Keratinocyte (primary cell): ENCODE measurements around the gene HDAC5. TPM values are rescaled to one million over a fixed set of nuclear protein-coding genes. Genes with fewer than 3 reads are reported as not detected.

ENCODE experiments used
- DNase-seq: peaks from one replicate; pipeline ENCODE4 v3.0.0-alpha.2; 2011; ENCODE audit warnings: low read depth, missing footprints, low spot score
- FAIRE-seq: peaks from 2 replicates; lab custom pipeline; 2011; peaks lifted over from hg19 to GRCh38; lab: Jason Lieb, UNC
- H2AFZ ChIP-seq: 2 replicates; pipeline ENCODE4 v1.6.0; 2012; ENCODE audit warnings: low read length, control low read depth, inconsistent platforms; ENCODE audit not compliant: control insufficient read depth
- H3K27ac ChIP-seq: 2 replicates; pipeline ENCODE4 v1.5.1; 2011; ENCODE audit warnings: low read length; ENCODE audit not compliant: control insufficient read depth, insufficient read depth
- H3K27me3 ChIP-seq: 3 replicates; pipeline ENCODE4 v1.6.0; 2011; ENCODE audit warnings: low read length; ENCODE audit not compliant: control insufficient read depth, insufficient read depth; ENCODE audit errors: extremely low read depth
- H3K36me3 ChIP-seq, 2 experiments: 2 replicates in 1 of 2; 3 replicates in 1 of 2; pipeline ENCODE4 v1.5.1; 2011; ENCODE audit warnings: low read length in 2 of 2, mild to moderate bottlenecking in 1 of 2; ENCODE audit not compliant: control insufficient read depth in 2 of 2, insufficient read depth in 2 of 2; ENCODE audit errors: extremely low read depth in 1 of 2
- H3K4me1 ChIP-seq: 3 replicates; pipeline ENCODE4 v1.5.1; 2011; ENCODE audit warnings: low read length; ENCODE audit not compliant: control insufficient read depth, insufficient read depth; ENCODE audit errors: extremely low read depth
- H3K4me2 ChIP-seq: 3 replicates; pipeline ENCODE4 v1.6.0; 2011; ENCODE audit warnings: low read depth, low read length; ENCODE audit not compliant: control insufficient read depth, insufficient read depth; ENCODE audit errors: extremely low read depth
- H3K4me3 ChIP-seq, 3 experiments: fragments of 200-600 bp in 1 of 3; sonication (generic) in 1 of 3; 2 replicates in 2 of 3; 3 replicates in 1 of 3; pipeline ENCODE4 v1.5.1; 2011 to 2016; ENCODE audit warnings: low read length in 3 of 3, mild to moderate bottlenecking in 3 of 3, control low read depth in 2 of 3, inconsistent platforms in 1 of 3, low read depth in 1 of 3, mixed read lengths in 1 of 3, mixed run types in 1 of 3, moderate library complexity in 1 of 3; ENCODE audit not compliant: control insufficient read depth in 2 of 3, insufficient read depth in 2 of 3; ENCODE audit errors: extremely low read depth in 1 of 3
- H3K79me2 ChIP-seq: 2 replicates; pipeline ENCODE4 v1.6.0; 2012; ENCODE audit warnings: low read length; ENCODE audit not compliant: control insufficient read depth, insufficient read depth
- H3K9ac ChIP-seq: 3 replicates; pipeline ENCODE4 v1.6.0; 2011; ENCODE audit warnings: low read length; ENCODE audit not compliant: control insufficient read depth, insufficient read depth; ENCODE audit errors: extremely low read depth
- H3K9me1 ChIP-seq: 3 replicates; pipeline ENCODE4 v1.6.0; 2011; ENCODE audit warnings: low read length; ENCODE audit not compliant: control insufficient read depth, insufficient read depth; ENCODE audit errors: extremely low read depth
- H3K9me3 ChIP-seq: 2 replicates; pipeline ENCODE4 v1.5.1; 2012; ENCODE audit warnings: low read depth, low read length; ENCODE audit not compliant: control insufficient read depth
- H4K20me1 ChIP-seq: 3 replicates; pipeline ENCODE4 v1.6.0; 2011; ENCODE audit warnings: low read length; ENCODE audit not compliant: control insufficient read depth, insufficient read depth; ENCODE audit errors: extremely low read depth
- EZH2 ChIP-seq: IDR thresholded peaks from one replicate; pipeline ENCODE4 v1.6.1; 2012; ENCODE audit warnings: inconsistent platforms, mild to moderate bottlenecking, low read length, moderate library complexity
- dilution Hi-C: fragments of 300-500 bp; cut with MboI; formaldehyde crosslinking; loops from one replicate; pipeline ENCODE4 v1.7.0; 2020; ENCODE audit warnings: low sequenced_read_pairs; ENCODE audit not compliant: extremely low pct_ligation_motif_present
- polyA plus RNA-seq, 5 experiments: library from polyadenylated mRNA; depleted of rRNA in 3 of 5; stranded (reverse) in 3 of 5; stranded (forward) in 1 of 5; unstranded in 1 of 5; fragments of >200 nt; gene quantifications; 1 replicate in 1 of 5; 2 replicates in 3 of 5; 3 replicates in 1 of 5; pipeline versions ENCODE4 v1.2.1 to v1.2.3, GENCODE V29; 2011 to 2012; ENCODE audit warnings: missing spikeins in 2 of 5, low read depth in 1 of 5, low replicate concordance in 1 of 5
- TF ChIP-seq, protein P1 (sequence below), 3 experiments: IDR thresholded peaks in 1 of 3; conservative IDR thresholded peaks in 1 of 3; optimal IDR thresholded peaks in 1 of 3; 2 replicates in 2 of 3; 3 replicates in 1 of 3; pipeline versions ENCODE3 to v1.5.1; 2011; ENCODE audit warnings: low read length in 3 of 3, mild to moderate bottlenecking in 3 of 3, moderate library complexity in 2 of 3, control low read depth in 1 of 3, inconsistent platforms in 1 of 3; ENCODE audit not compliant: insufficient read depth in 2 of 3; ENCODE audit errors: extremely low read depth in 1 of 3

HDAC5 gene
- polyA plus RNA-seq, 1 donor (not counting 4 experiments of a cell fraction or from before 2014, with no cell fraction given): 4.5 TPM

DNA sequence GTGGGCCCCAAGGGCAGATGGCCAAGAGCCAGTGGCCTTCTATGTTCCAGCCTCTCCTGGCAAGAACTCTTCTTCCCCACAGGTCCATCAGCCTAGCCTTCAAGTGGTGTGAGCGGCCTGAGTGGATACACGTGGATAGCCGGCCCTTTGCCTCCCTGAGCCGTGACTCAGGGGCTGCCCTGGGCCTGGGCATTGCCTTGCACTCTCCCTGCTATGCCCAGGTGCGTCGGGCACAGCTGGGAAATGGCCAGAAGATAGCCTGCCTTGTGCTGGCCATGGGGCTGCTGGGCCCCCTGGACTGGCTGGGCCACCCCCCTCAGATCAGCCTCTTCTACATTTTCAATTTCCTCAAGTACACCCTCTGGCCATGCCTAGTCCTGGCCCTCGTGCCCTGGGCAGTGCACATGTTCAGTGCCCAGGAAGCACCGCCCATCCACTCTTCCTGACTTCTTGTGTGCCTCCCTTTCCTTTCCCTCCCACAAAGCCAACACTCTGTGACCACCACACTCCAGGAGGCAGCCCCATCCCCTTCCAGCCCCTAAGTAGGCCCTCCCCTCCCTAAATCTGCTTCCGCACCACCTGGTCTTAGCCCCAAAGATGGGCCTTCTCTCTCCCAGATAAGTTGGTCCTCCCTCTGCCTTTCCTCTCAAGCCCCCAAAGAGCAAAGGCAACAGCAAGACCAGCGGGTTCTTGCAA lies 47.7 kb downstream of the HDAC5 start:
- dilution Hi-C loops: no loop called here
- peaks cover 14 to 26% of the 10 kb centered on the region in 2 experiments for H3K36me3 ChIP-seq

DNA sequence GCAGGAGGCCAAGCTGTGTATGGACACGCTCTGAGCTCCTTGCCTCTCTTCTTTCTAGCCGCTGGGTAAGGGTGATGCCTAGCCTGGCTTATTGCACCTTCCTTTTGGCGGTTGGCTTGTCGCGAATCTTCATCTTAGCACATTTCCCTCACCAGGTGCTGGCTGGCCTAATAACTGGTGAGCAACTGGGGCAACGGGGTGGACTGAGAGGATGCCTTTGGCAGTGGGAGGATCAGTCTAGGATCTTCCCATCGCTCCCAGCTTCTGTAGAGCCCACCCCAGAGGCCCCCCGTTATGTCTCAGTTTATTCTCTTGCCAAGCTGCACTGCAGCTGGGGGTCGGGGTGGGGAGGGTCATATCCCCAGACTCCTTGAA lies 48.5 kb downstream of the HDAC5 start:
- Histone ChIP-seq H3K4me3 (no peak overlapping the region), H4K20me1 (no peaks in the 10 kb centered on the region), H3K9me3 (no peaks in the 10 kb centered on the region), H3K27me3 (no peaks in the 10 kb centered on the region), H3K9me1 (no peaks in the 10 kb centered on the region), H3K27ac (no peak overlapping the region), H2AFZ (no peak overlapping the region), H3K79me2 (no peaks in the 10 kb centered on the region), H3K36me3 (peaks cover 14 to 26% of the 10 kb centered on the region in 2 experiments), H3K4me2 (no peak overlapping the region), H3K4me1 (peaks cover 12% of the 10 kb centered on the region), H3K9ac (no peak overlapping the region)
- no peak for FAIRE-seq
- no peak for DNase-seq
- dilution Hi-C loops: no loop called here
- TF ChIP-seq EZH2: no peak
- TF ChIP-seq, protein P1, sequence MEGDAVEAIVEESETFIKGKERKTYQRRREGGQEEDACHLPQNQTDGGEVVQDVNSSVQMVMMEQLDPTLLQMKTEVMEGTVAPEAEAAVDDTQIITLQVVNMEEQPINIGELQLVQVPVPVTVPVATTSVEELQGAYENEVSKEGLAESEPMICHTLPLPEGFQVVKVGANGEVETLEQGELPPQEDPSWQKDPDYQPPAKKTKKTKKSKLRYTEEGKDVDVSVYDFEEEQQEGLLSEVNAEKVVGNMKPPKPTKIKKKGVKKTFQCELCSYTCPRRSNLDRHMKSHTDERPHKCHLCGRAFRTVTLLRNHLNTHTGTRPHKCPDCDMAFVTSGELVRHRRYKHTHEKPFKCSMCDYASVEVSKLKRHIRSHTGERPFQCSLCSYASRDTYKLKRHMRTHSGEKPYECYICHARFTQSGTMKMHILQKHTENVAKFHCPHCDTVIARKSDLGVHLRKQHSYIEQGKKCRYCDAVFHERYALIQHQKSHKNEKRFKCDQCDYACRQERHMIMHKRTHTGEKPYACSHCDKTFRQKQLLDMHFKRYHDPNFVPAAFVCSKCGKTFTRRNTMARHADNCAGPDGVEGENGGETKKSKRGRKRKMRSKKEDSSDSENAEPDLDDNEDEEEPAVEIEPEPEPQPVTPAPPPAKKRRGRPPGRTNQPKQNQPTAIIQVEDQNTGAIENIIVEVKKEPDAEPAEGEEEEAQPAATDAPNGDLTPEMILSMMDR (optimal IDR thresholded peaks at IDR 0.05 in 1 of 3, IDR thresholded peaks at IDR 0.05 in 1 of 3, conservative IDR thresholded peaks at IDR 0.05 in 1 of 3; ENCODE audit: extremely low read depth in 1 of 3, insufficient read depth in 2 of 3, low read length in 3 of 3): no peak

More for the DNA sequence above, 47.7 kb downstream of the HDAC5 start:
- Histone ChIP-seq H3K27ac (no peak overlapping the region), H2AFZ (no peak overlapping the region), H3K9me3 (no peaks in the 10 kb centered on the region), H3K27me3 (no peaks in the 10 kb centered on the region), H3K4me3 (no peak overlapping the region), H3K4me1 (peaks cover 6% of the 10 kb centered on the region), H3K4me2 (no peak overlapping the region), H3K79me2 (no peaks in the 10 kb centered on the region), H4K20me1 (no peaks in the 10 kb centered on the region), H3K9me1 (no peaks in the 10 kb centered on the region), H3K9ac (no peak overlapping the region)
- FAIRE-seq (no peak), DNase-seq (no peak)
- TF ChIP-seq EZH2: no peak
- TF ChIP-seq, protein P1 (optimal IDR thresholded peaks at IDR 0.05 in 1 of 3, IDR thresholded peaks at IDR 0.05 in 1 of 3, conservative IDR thresholded peaks at IDR 0.05 in 1 of 3; ENCODE audit: extremely low read depth in 1 of 3, insufficient read depth in 2 of 3, low read length in 3 of 3): no peak
